ENCODE data around the gene CELF4.
A peak's percentile ranks its signal among the peaks of the same experiment; 100 is the strongest.
"Not testable (repeated sequence)": the region's sequence is repeated elsewhere in the genome, so short reads cannot be mapped to it uniquely, and the experiment has no call there.

The CELF4 gene

DNA sequence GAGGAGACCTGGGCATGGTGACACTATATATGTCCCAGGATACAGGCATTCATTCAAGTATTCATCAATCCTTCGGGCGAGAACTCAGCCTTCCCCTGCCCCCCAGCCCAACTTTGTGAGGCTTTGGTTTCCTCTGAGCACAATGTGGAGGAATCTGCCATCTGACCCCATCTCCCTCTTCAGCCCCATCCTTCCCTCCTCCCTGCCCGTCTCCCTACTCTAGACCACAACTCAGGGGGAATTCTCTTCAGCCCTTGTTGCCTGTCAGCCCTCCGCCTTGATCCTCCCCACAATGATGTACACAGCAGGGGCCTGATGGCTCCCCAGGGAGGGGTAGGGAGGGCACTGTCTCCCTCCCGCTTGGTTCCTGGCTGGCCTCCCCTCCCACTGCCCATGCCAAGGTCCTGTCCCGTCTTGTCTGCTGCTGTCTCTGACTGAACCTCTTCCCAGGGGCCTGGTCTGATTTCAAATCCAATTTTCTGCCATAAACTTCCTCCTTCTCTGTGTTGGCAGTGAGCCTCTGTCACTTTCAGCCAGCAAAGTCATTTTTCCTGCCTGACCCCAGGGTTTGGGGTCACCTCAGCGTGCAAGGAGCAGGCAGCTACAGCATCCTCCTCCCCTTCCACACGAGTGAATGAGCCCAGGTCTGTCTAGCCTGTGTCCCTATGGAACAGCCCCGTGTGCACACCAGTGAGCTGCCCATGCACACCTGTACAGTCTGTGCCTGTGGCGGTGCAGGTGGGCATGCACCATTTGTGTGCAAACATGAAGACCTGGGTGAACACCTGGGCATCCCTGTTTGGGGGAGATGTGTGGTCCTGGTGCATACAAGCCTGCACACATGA is 197.3 kb downstream of the CELF4 start:
- H3K9me3 Mint-ChIP-seq, result no peaks in the 10 kb centered on the region
- no peak overlapping the region for H3K27ac Mint-ChIP-seq
- no peaks in the 10 kb centered on the region for H3K36me3 Mint-ChIP-seq
- ATAC-seq, result peak; percentile 4
- no peak overlapping the region for H3K4me3 Mint-ChIP-seq
- DNase-seq (ENCODE audit: low spot score in 2 of 2), result no peak
- H3K4me1 Mint-ChIP-seq, result no peaks in the 10 kb centered on the region

DNA sequence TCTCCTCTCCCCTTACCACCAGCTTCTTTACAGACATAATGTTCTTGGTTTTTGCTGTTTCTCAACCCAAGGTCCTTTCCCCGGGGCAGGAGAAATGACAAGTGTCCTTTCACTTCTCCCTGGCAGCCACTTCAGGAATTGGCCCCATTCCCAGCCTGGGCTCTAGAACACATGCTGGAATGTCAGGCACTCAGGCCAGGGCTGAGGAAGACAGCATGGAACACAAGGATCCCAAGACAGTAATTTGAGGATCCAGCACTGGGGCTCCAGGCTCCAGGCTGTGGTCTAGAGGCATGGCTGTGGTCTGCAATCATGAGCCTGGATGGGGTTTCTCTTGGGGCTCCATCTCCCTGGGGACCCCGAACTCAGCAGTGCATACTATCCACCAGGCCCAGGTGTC is 201.4 kb downstream of the CELF4 start:
- no peaks in the 10 kb centered on the region for H3K36me3 Mint-ChIP-seq

DNA sequence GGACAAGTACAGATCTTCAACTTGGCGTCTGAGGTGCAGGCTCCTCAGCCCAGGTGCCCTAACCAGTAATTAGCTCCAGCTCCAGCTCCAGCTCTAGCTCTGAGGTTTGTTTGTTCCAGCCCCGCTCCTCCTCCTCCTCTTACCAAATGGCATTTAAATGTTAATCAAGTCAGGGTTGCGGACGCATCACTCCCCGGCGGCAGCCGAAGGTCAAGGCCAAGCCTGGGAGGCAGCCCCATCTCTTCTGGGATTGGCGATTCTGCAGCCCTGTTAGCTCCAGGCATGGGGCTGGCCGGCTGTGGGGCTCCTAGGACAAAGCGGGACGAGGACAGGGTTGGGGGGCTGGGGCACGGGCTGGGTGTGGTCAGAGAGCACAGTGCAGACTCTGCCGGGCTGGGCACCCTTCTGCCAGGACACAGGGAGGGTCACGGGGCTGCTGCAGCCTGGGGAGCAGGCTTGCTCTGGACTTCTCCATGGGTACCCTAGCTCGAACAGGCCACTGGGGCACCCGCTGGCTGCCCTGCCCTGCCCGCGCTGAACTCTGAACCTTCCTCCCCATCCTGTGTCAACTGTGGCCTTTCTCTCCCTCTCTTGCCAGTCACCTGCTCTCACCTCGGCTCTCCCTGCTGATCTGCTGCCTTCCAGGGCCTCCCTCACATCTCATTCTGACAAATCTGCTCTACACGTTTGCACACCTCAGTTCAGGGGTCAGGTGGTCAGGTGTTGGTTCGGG is 203.3 kb downstream of the CELF4 start:
- no peak overlapping the region for H3K4me3 Mint-ChIP-seq
- DNase-seq (ENCODE audit: low spot score in 2 of 2) (no peak), ATAC-seq (no peak)
- no peaks in the 10 kb centered on the region for H3K4me1 Mint-ChIP-seq
- H3K36me3 Mint-ChIP-seq, result no peaks in the 10 kb centered on the region
- H3K27ac Mint-ChIP-seq, result no peak overlapping the region
- no peaks in the 10 kb centered on the region for H3K9me3 Mint-ChIP-seq

More for the DNA sequence above, 201.4 kb downstream of the CELF4 start:
- Mint-ChIP-seq H3K4me3 (no peak overlapping the region), H3K27ac (no peak overlapping the region), H3K4me1 (no peaks in the 10 kb centered on the region), H3K9me3 (no peaks in the 10 kb centered on the region)
- ATAC-seq, result no peak
- no peak for DNase-seq (ENCODE audit: low spot score in 2 of 2)

DNA sequence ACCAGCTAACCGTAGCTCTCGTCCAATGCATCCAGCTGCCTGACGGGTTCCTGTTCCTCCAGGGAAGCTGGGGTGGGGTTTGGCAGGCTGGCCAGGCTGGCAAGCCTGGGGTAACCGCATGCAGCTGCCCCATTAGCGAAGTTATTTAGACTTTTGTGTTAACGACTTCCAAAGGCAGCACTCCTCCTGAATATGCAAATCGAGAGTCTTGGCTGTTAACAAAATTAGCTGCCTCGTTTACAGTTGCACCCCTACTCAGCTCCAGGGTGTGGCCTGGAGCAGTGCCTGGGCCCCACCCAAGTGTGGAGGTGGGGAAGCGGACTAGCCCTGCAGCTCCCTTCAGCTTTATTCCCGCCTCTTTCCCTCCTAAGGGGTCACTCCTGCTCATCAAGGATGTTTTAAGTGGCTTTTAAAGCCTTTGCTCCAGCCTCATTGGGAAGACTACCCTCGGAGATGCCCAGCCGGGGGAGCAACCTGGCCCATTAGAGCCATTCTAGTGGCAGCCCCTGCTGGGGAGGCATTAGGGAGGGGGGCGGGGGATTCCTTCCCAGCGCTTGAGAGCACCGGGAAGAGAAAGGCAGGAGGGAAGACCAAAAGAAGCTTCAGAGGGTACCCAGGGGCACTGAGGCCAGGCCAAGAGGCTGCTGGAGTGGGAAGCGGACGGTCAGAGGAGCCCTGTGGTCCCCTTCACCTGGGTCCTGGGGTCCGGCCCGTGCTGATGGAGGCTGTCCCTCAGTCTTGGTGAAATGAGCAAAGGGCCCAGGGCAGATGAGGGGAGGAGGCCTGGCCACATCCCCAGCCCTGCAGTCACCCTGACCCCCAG is 204.1 kb downstream of the CELF4 start:
- ATAC-seq (no peak), DNase-seq (ENCODE audit: low spot score in 2 of 2) (no peak)
- no peak overlapping the region for H3K4me3 Mint-ChIP-seq
- no peaks in the 10 kb centered on the region for H3K9me3 Mint-ChIP-seq
- H3K27ac Mint-ChIP-seq, result no peak overlapping the region
- H3K4me1 Mint-ChIP-seq, result no peaks in the 10 kb centered on the region
- H3K36me3 Mint-ChIP-seq, result no peaks in the 10 kb centered on the region

- H3K36me3 Mint-ChIP-seq; H3K27ac Mint-ChIP-seq; H3K4me3 Mint-ChIP-seq; ATAC-seq; H3K9me3 Mint-ChIP-seq; DNase-seq (ENCODE audit: low spot score in 2 of 2); H3K4me1 Mint-ChIP-seq: not testable (repeated sequence)
These were observed 207.5 kb downstream of the CELF4 start for GRCh38 chr18:37358061-37358460.

GRCh38 chr18:37355772-37356171 is 209.8 kb downstream of the CELF4 start:
- H3K4me3 Mint-ChIP-seq, result no peak overlapping the region
- ATAC-seq, result no peak
- DNase-seq (ENCODE audit: low spot score in 2 of 2), result no peak
- H3K27ac Mint-ChIP-seq, result no peak overlapping the region
- H3K4me1 Mint-ChIP-seq, result no peaks in the 10 kb centered on the region
- no peaks in the 10 kb centered on the region for H3K36me3 Mint-ChIP-seq
- no peaks in the 10 kb centered on the region for H3K9me3 Mint-ChIP-seq

DNA sequence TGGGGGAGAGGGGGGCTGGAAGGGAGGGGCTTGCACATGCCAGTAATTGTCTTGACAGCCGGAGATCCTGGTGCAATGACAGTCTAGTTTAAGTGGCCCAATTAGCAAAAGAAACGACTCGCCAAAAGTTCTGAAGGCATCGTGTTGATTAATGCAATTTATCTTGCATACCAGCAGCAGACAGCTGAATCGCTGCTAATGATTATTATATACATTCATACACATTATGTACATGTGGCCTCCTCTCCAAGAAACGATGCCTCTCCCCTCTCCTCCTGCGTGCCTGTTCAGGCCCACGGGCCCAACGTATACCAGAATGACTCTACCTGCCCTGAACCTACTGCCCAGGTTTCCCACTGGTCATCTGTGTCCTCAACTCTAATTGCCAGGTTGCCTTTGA is 214.5 kb downstream of the CELF4 start:
- no peak overlapping the region for H3K4me3 Mint-ChIP-seq
- DNase-seq (ENCODE audit: low spot score in 2 of 2) (no peak), ATAC-seq (no peak)
- H3K27ac Mint-ChIP-seq, result no peak overlapping the region
- H3K9me3 Mint-ChIP-seq, result no peaks in the 10 kb centered on the region
- no peaks in the 10 kb centered on the region for H3K36me3 Mint-ChIP-seq
- no peaks in the 10 kb centered on the region for H3K4me1 Mint-ChIP-seq

GRCh38 chr18:37348729-37349128 is 216.9 kb downstream of the CELF4 start:
- ATAC-seq, result no peak
- H3K27ac Mint-ChIP-seq, result no peak overlapping the region

GRCh38 chr18:37346048-37346447 is 219.6 kb downstream of the CELF4 start:
- Mint-ChIP-seq H3K27ac (no peak overlapping the region), H3K9me3 (no peaks in the 10 kb centered on the region), H3K36me3 (peaks cover 5% of the 10 kb centered on the region), H3K4me3 (no peak overlapping the region), H3K4me1 (peaks cover 21% of the 10 kb centered on the region)
- DNase-seq (ENCODE audit: low spot score in 2 of 2), result no peak
- no peak for ATAC-seq

More at GRCh38 chr18:37348729-37349128, 216.9 kb downstream of the CELF4 start:
- H3K9me3 Mint-ChIP-seq, result no peaks in the 10 kb centered on the region
- H3K36me3 Mint-ChIP-seq, result peaks cover 3% of the 10 kb centered on the region
- no peak overlapping the region for H3K4me3 Mint-ChIP-seq
- no peak for DNase-seq (ENCODE audit: low spot score in 2 of 2)
- H3K4me1 Mint-ChIP-seq, result peaks cover 6% of the 10 kb centered on the region

- H3K36me3 Mint-ChIP-seq, result peaks cover 5% of the 10 kb centered on the region
- no peak for ATAC-seq
- H3K27ac Mint-ChIP-seq, result no peak overlapping the region
- DNase-seq (ENCODE audit: low spot score in 2 of 2), result no peak
- peaks cover 23% of the 10 kb centered on the region for H3K4me1 Mint-ChIP-seq
- H3K4me3 Mint-ChIP-seq, result no peak overlapping the region
- H3K9me3 Mint-ChIP-seq, result no peaks in the 10 kb centered on the region
These were observed 222.1 kb downstream of the CELF4 start for GRCh38 chr18:37343542-37343851.

- H3K4me1 Mint-ChIP-seq, result peaks cover 23% of the 10 kb centered on the region
- peaks cover 5% of the 10 kb centered on the region for H3K36me3 Mint-ChIP-seq
- H3K9me3 Mint-ChIP-seq, result no peaks in the 10 kb centered on the region
- ATAC-seq (no peak), DNase-seq (ENCODE audit: low spot score in 2 of 2) (no peak)
- no peak overlapping the region for H3K4me3 Mint-ChIP-seq
- H3K27ac Mint-ChIP-seq, result no peak overlapping the region
These were observed 224.0 kb downstream of the CELF4 start for GRCh38 chr18:37341473-37342086.

GRCh38 chr18:37341016-37341415 is 224.6 kb downstream of the CELF4 start:
- DNase-seq (ENCODE audit: low spot score in 2 of 2) (no peak), ATAC-seq (no peak)
- Mint-ChIP-seq H3K4me3 (no peak overlapping the region), H3K4me1 (peaks cover 23% of the 10 kb centered on the region), H3K27ac (no peak overlapping the region), H3K9me3 (no peaks in the 10 kb centered on the region), H3K36me3 (peaks cover 5% of the 10 kb centered on the region)

DNA sequence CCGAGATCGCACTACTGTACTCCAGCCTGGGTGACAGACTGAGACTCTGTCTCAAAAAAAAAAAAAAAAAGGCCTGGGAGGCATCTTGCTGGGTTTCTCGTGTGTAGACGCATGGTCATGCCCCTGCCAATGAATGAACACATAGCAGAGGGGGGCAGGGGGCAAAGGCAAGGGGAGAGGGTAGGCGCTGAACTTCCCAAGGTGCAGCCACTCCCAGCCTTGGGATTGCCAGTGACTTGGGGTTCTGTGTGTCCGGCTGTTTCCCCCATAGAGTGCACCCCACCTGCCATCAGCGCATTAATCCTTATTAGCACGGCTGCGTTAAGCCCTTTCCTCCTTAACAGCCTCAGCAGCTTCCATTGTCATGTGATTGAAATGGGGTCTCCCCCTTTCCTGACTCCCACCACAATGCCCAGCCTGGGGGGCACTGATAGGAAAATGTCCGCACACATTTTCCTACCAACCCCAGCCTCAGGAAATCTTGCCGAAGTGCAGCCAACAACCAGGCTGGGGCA is 225.8 kb downstream of the CELF4 start:
- Mint-ChIP-seq H3K9me3 (no peaks in the 10 kb centered on the region), H3K27ac (no peak overlapping the region), H3K4me1 (peaks cover 23% of the 10 kb centered on the region), H3K36me3 (peaks cover 5% of the 10 kb centered on the region), H3K4me3 (no peak overlapping the region)
- ATAC-seq, result no peak
- DNase-seq (ENCODE audit: low spot score in 2 of 2), result no peak

- H3K9me3 Mint-ChIP-seq, result no peaks in the 10 kb centered on the region
- DNase-seq (ENCODE audit: low spot score in 2 of 2) (no peak), ATAC-seq (no peak)
- H3K27ac Mint-ChIP-seq, result no peak overlapping the region
- no peak overlapping the region for H3K4me3 Mint-ChIP-seq
- no peaks in the 10 kb centered on the region for H3K36me3 Mint-ChIP-seq
- peaks cover 4% of the 10 kb centered on the region for H3K4me1 Mint-ChIP-seq
These were observed 228.9 kb downstream of the CELF4 start for GRCh38 chr18:37336568-37337285.
